GM19035 (cell line): ENCODE results near the gene FBXO4.
"Not testable (repeated sequence)": the region's sequence is repeated elsewhere in the genome, so short reads cannot be mapped to it uniquely, and the experiment has no call there.

Source experiments
- ATAC-seq: cut with Tn5 transposase; IDR thresholded peaks from one replicate; pipeline ENCODE4 v1.9.1; 2021; ENCODE audit not compliant: unreplicated experiment

The FBXO4 gene

DNA sequence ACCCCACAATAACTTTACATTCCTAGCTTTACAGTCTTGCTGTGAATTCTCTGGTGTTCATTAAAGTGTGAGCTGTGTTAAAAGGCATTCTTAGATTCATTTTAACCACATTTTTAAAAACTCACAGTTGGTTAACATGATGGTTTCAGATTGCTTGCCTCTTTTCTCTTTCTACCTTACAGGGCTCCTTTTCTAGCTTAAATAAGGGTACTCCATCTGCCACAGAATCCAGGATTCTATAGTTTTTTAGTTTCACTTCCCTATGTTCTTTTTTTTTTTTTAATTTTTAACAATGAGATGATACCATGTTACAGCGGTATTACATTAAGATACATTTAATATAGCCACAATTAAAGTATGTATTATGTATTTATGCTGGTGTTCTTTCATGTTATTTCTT is 3.9 kb upstream of the FBXO4 start:
- no peak for ATAC-seq

DNA sequence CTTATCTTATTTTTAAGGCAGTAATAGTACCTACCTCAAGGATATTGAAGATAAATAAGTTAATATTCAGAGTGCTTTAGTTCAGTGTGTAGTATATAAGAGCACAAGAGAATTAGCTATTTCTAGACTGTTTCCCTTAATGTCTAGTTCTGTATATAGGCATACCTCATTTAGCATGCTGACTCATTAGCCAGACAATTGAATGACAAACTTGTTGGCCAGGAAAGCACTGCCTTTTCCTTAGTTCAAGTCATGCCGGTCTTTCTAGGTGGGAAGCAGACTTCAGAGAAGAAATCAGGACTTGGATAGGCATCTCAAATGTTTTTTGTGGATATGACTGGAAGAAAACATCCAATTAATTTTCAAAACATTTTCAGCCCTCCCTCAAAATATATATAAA is 3.2 kb upstream of the FBXO4 start:
- ATAC-seq = no peak

DNA sequence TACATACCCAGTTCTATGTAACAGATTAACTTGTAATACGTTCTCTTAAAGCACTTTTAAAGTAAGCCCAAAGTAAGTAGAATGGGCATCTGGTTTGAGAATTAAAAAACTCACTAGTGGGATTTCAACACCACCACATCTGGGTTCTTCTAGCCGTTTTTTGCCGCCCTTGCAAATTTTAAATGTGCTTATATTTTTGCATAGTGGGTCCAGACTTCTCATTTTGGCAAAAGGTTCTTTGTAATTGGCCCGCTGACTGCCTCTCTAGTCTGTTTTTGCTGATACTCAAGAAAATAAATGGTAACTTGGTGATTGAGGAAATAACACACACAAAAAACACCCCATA is 582 bp upstream of the FBXO4 start:
- no peak for ATAC-seq

DNA sequence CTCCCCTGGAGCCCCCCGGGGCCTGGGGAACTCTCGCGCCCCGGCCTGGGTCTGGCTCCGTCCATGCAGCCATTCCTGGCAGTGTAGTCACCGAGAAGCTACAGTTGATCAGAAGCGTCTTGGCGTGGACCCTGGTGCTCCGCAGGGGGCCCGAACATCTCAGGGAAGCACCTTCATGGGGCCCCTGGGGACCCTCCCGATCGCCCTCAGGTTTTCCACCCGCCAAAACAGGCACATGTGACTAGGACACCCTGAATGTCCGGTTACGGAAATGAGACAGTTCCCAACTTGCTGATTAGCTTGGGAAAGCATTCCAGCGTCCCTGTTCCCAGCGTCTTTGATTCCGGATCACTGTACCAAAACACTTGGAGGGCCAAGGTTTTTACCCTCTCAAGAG is 472 bp downstream of the FBXO4 start:
- ATAC-seq = peak; percentile 38

DNA sequence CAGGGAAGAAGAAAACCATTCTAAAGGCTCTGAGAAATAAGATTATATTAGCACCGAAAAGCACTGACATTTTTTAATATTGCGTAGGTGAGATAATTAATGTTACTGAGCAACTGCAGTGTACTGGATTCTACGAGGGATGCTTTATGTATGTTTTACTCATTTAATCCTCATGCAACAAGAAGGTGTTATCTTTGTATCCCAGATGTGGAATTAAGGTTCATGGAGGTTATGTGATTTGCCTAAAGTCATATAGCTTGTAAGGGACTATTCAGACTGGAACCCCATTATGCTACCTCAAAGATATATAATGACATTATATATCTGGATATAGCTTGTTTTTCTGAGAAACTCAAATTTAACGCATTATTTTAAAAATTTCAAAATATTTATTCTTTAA is 2.5 kb downstream of the FBXO4 start:
- no peak for ATAC-seq

DNA sequence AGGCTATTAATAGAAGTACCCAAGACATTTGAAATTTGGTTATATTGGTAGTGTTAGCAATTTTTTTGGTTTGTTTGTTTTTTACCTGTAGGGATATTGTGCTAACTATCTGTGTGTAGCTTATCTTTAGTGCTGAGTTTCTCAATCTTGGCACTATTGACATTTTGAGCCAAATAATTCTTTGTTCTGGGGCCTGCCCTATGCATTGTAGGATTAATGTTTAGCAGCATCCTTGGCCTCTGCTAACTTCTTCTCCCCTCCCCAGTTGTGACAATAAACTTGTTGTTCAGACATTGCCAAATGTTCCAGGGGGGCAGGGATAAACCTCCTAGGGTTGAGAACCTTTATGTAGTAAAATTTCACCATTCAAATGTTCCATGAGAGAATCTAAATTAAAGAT is 4.0 kb downstream of the FBXO4 start:
- no peak for ATAC-seq

DNA sequence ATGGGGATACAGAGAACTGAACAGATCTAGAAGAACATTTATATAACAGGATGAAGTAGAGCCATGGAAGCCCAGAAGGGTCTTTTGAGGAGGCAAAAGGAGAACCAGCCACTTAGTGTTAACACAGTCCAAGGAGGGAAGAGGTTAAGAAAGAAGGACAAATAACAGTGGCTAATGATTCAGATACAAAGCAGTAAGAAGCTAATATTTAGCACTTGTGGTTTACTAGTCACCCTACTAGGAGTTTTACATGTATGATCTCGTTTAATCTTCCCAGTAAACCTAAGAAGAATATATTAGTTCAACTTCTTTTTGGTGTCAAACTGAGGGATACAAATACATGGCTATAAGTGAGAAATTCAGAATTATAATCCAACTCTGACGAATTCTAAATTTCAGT is 7.7 kb downstream of the FBXO4 start:
- ATAC-seq = no peak

DNA sequence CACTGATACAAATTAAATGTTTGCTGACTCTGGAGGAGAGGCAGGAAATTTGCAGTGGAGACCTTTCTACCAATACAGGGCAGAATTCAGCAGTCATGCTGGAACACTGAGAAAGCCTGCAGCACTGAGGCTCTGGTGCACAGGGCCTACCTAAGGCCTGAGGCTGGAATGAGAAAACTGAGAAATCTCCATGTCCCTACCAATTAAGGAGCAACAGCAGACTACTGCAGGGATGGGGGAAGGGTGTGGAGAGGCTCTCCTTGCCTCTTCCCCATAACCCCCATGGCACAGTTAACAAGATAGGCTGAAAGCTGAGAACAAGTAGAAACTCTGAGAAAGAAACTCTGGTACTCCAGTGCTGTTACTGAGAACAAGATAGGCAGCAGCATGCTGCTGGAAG is 10.5 kb downstream of the FBXO4 start:
- ATAC-seq = no peak

DNA sequence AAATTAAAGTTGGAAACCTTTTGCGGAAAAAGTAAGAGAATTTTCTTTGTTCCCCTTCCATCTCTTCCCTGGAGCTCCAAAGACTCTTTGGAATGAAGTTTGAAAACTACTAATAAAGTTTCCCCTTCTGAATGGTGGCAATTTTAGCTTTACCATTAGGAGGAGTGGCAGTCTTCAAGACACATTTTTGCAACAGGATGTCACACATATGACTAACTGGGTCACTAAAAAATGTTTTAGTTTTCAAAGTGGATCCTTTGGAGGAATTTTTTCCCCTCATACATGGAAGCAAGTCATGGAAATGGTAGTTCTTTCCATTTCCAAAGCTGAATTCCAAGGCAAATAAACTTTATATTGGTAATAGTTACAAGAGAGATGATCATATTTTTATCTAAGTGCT is 15.6 kb downstream of the FBXO4 start:
- no peak for ATAC-seq

DNA sequence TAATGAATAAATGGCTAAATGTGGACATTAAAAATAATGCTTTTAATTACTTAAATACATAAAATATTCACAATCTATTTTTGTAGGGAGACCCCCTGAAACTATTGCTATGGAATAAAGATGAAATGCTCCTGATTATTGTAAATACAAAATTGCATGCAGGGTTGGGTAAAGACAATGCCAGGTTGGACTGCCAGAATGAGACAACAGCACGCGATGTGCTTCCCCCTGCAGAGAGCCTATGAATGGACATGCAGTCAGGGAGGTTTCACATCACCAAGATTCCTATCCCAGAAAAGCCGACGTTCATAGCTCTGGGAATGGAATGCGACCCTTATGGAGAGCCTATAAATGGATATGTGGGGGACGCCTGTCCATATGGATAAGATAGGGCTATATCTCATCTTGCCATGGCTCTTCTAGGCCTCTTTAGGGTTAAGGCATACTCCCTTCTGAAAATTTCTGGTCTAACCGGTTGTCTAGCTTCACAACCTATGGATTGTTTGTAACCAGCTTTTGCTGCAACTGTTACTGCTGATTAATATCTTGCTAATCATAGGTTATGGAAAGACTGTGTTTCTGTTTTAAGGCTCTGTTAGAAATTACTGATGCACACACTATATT is 20.4 kb downstream of the FBXO4 start:
- ATAC-seq = not testable (repeated sequence)

DNA sequence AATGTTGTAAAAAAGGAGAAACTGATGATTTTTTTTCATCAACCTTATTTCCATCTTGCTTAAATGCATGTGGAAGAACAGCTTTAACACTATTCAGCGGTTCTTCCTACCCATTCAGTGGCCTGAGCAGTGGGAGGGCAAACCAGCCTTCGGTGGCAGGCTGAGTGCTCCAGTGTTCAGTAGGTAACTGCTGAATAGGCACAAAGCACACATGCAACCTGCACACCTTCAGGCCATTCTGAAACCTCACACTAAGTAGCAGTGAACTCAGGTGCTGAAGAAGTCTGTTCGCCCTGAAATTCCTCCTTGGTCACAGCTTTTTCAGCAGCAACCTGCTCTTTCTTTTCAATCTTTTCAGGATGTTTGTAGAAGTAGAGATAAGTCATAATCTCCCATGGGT is 26.1 kb downstream of the FBXO4 start:
- ATAC-seq = no peak

DNA sequence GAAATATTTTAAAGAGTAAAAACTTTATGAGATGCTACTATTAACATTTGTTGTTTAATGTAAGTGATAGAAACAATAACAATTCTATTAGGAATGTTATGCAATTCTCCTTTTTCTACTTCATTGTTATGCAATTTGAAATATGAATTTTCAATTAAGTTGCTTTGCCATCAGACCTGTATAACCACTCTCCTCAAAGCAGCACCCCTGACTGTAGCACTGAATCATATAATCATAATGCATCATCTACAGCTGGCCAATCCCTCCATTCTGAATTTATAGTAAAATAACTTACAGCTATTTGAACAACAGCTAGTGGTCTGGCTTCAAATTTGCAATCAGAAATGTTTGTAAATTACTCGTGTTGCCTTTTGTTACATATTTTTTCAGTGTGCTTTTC is 29.2 kb downstream of the FBXO4 start:
- ATAC-seq = no peak

DNA sequence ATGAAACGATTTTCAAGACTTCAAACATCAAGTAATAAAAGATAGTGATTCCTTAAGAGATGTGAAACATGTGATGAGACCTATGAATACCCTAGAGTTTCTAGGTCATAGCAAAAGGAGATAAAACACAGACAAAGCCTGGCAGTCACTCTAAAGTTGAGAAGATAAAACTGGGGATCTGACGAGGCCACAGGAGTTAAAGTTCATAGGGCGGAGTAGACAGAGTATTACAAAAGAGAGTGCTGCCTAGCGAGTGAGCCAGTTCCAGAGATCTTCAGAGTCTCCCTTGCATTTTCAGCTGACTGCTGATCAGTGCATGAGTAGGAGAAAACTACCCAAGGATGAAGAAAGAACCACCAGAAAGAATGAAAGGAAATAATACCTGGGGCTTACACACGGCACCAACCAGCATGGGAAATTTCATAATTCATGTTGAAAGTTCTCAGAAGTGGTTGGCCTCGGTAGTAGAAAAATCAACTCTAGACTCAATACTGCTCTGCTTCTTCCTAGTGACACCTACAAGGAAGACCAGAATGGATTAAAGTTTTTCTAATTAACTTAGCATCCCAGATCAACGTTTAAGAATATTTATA is 30.4 kb downstream of the FBXO4 start:
- ATAC-seq = no peak

DNA sequence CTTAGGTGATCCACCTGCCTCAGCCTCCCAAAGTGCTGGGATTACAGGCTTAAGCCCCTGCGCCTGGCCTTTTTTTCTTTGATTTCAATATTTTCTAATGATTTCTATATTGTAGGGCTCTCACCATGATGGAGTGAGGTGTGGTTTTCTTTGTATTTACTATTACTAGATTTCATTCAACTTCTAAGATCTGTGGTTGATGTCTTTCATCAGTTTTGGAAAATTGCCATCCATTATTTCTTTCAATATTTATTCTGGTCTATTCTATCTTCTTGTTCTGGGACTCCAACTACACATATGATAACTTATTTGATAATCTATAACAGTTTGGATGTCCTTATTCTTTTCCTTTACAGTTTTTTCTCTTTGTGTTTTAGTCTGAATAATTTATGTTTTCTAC is 31.9 kb downstream of the FBXO4 start:
- no peak for ATAC-seq

DNA sequence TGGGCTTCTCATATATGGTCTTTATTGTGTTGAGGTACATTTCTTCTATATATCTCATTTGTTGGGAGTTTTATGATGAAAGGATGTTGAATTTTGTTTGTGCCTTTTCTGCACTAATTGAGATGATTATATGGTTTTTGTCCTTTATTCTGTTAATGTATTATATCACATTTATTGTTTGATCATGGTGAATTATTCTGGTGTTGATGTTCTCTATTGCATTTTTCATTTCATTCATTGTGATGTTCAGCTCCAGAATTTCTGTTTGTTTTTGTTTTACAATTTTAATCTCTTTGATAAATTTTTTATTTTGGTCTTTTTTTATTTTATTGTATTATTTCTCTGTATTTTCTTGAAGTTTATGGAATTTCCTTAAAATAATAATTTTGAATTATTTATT is 35.4 kb downstream of the FBXO4 start:
- no peak for ATAC-seq

DNA sequence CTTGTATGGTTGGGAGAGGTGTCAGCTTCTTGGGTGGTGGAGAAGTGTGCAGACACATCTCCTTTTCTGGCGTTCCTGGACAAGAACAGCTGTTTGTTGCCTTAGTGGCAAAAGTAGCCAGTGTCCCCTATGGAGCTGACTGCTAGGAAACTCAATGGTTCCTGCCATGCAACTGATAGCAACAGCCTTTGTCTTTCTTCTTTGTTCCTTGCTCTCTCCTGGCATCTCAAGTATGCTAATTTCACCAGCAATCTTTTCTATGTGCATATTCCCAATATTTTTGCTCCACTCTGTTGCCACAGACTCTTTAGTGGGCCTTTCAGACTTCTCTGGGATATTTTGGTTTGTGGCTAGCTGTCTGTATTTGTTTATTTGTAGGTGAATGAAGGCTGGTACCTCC is 36.7 kb downstream of the FBXO4 start:
- ATAC-seq = no peak

DNA sequence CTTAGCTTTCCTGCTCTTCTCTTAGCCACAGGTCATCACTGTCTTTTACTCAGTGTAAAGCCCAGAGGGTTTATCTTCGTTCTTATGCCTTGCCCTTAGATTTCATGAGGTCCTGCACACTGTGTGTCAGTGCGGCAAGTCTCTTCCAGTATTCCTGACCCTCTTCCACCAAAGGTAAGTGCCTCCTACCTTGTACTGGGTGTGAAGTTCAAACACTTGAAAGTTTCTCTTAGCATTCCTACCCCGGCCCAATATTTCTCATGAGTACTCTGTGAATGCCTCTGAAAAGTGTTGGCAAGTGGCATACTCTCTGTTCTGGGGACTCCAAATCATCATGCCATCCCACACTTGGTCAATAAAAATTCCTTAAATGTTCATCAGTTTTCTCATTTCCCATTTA is 37.4 kb downstream of the FBXO4 start:
- ATAC-seq = no peak

DNA sequence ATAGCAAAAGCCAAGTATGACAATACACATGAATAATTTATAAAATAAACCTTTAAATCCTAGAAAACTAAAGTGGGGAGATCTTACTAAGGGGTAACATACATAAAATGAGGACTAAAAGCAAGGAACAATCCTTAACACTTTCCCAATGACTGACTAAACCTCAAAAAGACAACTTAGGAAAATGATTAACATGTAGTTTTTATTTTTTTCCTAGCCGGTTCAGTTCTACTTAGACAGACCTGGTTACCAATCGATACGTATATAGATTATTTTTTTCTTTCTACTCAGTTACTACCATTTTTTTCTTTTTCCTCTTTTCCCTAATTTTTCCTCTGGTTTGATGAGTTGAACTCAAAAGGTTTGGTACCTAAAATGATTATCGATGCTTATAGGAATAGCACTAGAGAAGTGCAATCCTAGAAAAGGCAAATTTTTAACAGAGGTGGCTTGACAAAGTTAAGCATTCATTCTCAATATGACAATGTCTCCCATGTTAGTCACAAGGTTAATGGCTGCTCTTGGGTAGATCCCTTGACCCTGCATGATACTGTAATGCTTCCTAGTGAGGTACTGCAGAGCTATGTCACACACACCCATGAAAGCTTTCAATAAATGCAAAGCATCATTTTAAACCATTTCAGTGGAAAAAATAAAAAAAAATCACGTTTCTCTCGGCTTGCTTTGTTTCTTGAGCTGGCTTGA is 41.5 kb downstream of the FBXO4 start:
- ATAC-seq = no peak

DNA sequence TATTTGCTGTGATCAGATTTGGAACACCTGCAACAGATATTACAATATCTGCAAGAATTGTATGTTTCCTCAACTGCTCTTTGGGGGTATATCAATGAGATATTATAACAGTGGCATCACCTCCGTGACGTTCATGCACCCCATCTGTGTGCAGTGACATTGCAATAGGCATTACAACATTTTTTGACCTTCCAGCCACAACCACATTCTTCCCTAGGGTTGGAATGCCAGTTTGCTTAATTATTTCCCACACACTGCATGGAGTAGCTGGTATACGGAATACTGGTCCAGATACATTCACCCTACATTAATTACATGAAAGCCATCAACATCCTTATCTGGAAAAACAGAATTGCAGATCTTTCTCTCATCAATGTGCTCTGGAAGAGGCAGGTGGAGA is 42.3 kb downstream of the FBXO4 start:
- no peak for ATAC-seq

DNA sequence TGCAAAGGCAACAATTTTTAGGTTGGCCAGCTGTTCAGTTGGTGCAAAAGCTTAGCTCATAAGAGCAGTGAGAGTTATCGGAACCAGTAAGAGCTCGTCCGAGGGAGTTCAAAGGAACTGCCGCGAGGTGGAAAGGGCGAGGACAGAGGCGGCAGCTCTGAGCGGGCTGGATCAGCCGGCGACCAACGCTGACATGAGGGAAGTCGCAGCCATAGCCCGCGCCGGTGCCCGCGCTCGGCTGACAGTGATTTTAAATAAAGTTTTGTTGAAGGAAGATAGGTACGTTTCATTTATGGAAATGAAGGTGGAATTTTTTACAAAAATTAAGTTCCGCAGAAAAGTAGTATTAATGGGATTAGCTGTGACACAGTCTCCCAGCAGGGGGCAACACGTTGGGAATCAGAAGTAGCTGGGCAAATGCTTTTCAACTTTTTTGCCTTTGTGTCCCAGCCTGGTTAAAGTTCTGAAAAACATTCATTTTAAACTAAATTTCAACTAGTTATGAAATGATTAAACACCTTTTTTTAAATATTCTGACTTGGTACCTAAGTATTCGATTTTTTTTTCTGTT is 43.2 kb downstream of the FBXO4 start:
- no peak for ATAC-seq

DNA sequence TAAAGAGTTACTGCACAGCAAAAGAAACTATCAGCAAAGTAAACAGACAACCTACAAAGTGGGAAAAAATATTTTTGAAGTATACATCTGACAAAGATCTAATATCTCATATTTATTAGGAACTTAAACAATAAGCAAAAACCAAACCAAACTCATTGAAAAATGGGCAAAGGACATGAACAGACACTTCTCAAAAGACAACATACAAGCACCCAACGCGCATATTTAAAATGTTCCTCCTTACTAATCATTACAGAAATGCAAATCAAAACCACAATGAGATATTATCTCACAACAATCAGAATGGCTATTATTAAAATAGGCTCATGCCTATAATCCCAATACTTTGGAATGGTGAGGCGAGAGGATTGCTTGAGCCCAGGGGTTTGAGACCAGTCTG is 48.0 kb downstream of the FBXO4 start:
- ATAC-seq = no peak

DNA sequence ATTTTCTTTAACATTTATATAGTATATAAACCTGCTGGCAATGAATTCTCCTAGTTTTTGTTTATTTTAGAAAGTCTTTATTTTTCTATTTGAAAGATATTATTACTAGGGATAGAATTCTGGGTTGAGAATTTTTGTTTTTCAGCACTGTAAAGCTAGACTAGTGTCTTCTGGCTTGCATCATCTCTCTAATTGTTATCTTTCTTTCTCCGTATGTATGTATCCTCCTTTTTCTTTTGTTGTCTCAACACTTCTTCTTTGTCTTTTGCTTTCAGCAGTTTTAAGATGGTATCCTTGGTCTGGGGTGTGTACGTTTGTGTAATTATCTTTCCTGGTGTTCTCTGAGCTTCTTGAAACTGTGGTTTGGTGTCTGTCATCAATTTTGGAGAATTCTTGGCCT is 48.8 kb downstream of the FBXO4 start:
- no peak for ATAC-seq

DNA sequence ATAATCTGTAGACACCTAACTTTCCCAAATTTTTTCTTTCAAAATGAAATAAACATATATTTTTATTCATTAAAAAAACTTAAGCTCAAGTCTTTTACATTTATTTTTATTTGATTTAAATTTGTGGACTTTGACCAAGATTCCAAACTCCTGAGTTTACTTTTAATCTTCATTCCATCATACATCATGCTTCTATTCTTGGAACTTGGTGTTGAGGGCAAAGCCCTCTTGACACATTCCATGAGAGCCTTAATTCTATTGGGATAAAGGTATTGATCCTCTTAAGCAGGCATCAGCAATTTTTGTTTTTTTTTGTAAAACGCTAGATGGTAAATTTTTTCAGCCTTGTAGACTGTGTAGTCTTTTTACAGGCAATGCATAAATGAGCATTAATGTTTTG is 53.6 kb downstream of the FBXO4 start:
- ATAC-seq = no peak
